ENCODE results near the gene C11orf68.

Gene C11orf68

GRCh38 chr11:65888163-65888814 lies 30.6 kb downstream of the C11orf68 start, which contains the start of gene FIBP:
FIBP (minus strand) TSS chr11:65888471; CDS start chr11:65888418, 53 bp downstream.
- DNase-seq = peak; percentile 96

- peak; percentile 36 for DNase-seq
Measured at GRCh38 chr11:65887723-65888162, 31.1 kb downstream of the C11orf68 start.

- no peak for DNase-seq
Measured at GRCh38 chr11:65886826-65887722, 31.8 kb downstream of the C11orf68 start.

GRCh38 chr11:65885808-65886536 lies 32.9 kb downstream of the C11orf68 start:
- no peak for DNase-seq

- DNase-seq = no peak
Measured at GRCh38 chr11:65885231-65885630, 33.6 kb downstream of the C11orf68 start.

GRCh38 chr11:65884716-65885092 lies 34.2 kb downstream of the C11orf68 start:
- peak; percentile 82 for DNase-seq

GRCh38 chr11:65883786-65884715 lies 34.8 kb downstream of the C11orf68 start:
- DNase-seq = no peak

GRCh38 chr11:65883058-65883761 lies 35.7 kb downstream of the C11orf68 start:
- DNase-seq = no peak

GRCh38 chr11:65882120-65883057 lies 36.5 kb downstream of the C11orf68 start:
- no peak for DNase-seq

GRCh38 chr11:65880844-65881421 lies 37.9 kb downstream of the C11orf68 start:
- no peak for DNase-seq

- DNase-seq = no peak
Measured at GRCh38 chr11:65880027-65880426, 38.8 kb downstream of the C11orf68 start.

GRCh38 chr11:65879617-65880016 lies 39.2 kb downstream of the C11orf68 start, which contains the start of gene CTSW:
CTSW (plus strand) TSS chr11:65879837; CDS start chr11:65879855, 18 bp downstream.
- no peak for DNase-seq

GRCh38 chr11:65873318-65874156 lies 45.3 kb downstream of the C11orf68 start:
- peak; percentile 95 for DNase-seq

- no peak for DNase-seq
Measured at GRCh38 chr11:65872586-65873317, 46.1 kb downstream of the C11orf68 start, which contains the start of gene EFEMP2. EFEMP2 (minus strand) TSS chr11:65872800; CDS start chr11:65872354, 446 bp downstream.

- no peak for DNase-seq
Measured at GRCh38 chr11:65871811-65872548, 46.9 kb downstream of the C11orf68 start.

GRCh38 chr11:65870706-65871681 lies 47.9 kb downstream of the C11orf68 start:
- no peak for DNase-seq

Data from stimulated activated CD4-positive, alpha-beta T cell treated with anti-CD3 and anti-CD28 coated beads, Interleukin-4, amount 100 ng/mL, for 24 hours (primary cell).